Lung (tissue), 12 donors: Measurements from ENCODE around the gene KCTD8. TPM values are rescaled to one million over a fixed set of nuclear protein-coding genes. Genes with fewer than 3 reads are reported as not detected.
"Not testable (repeated sequence)": the region's sequence is repeated elsewhere in the genome, so short reads cannot be mapped to it uniquely, and the experiment has no call there.

Experiments
- ATAC-seq: fragments of 200-7000 bp; cut with Tn5 transposase; one replicate; pipeline ENCODE4 v1.9.1; 2020; ENCODE audit warnings: moderate number of reproducible peaks; ENCODE audit not compliant: insufficient read depth, low FRiP score
- DNase-seq, 3 donors: peaks; one replicate each; pipeline ENCODE4 v3.0.0-alpha.2; 2013 to 2017
- H3K27ac ChIP-seq, 2 donors: one replicate each; pipeline ENCODE4 v1.5.1; 2013; ENCODE audit warnings: mild to moderate bottlenecking in 2 of 2, moderate library complexity in 2 of 2, control low read depth in 1 of 2, inconsistent platforms in 1 of 2, low read depth in 1 of 2, low read length in 1 of 2
- H3K27me3 ChIP-seq, 3 donors: one replicate each; pipeline ENCODE4 v1.5.1; 2013; ENCODE audit warnings: low read length in 2 of 3; ENCODE audit not compliant: control insufficient read depth in 3 of 3, insufficient read depth in 3 of 3
- H3K36me3 ChIP-seq, 4 donors: one replicate each; pipeline ENCODE4 v1.5.1; 2013; ENCODE audit warnings: low read length in 4 of 4, mild to moderate bottlenecking in 1 of 4, moderate library complexity in 1 of 4; ENCODE audit not compliant: control insufficient read depth in 4 of 4, insufficient read depth in 4 of 4
- H3K4me1 ChIP-seq, 5 donors: one replicate each; pipeline ENCODE4 v1.5.1; 2013; ENCODE audit warnings: low read length in 5 of 5, mild to moderate bottlenecking in 2 of 5, moderate library complexity in 1 of 5; ENCODE audit not compliant: control insufficient read depth in 5 of 5, insufficient read depth in 5 of 5
- H3K4me3 ChIP-seq: one replicate; pipeline ENCODE4 v1.5.1; 2013; ENCODE audit warnings: mild to moderate bottlenecking, control low read depth, moderate library complexity
- H3K9ac ChIP-seq, 2 donors: one replicate each; pipeline ENCODE4 v1.5.1; 2013; ENCODE audit warnings: low read length in 2 of 2, control low read depth in 1 of 2; ENCODE audit not compliant: insufficient read depth in 1 of 2
- H3K9me3 ChIP-seq, 4 donors: one replicate each; pipeline ENCODE4 v1.5.1; 2013; ENCODE audit warnings: low read length in 3 of 4, mild to moderate bottlenecking in 1 of 4, moderate library complexity in 1 of 4; ENCODE audit not compliant: control insufficient read depth in 4 of 4, insufficient read depth in 3 of 4
- CTCF ChIP-seq: IDR thresholded peaks from 2 replicates; pipeline ENCODE4 v1.5.1; 2012; ENCODE audit warnings: mild to moderate bottlenecking; ENCODE audit errors: control extremely low read depth, extremely low read depth
- WGBS, 2 donors: extraction: QIAGEN DNeasy Blood & Tissue Kit; methylation state at CpG; one replicate each; pipeline ENCODE4 v1.1.7; 2013; 5-methylcytosine and 5-hydroxymethylcytosine counted together
- polyA plus RNA-seq, 2 donors: library from polyadenylated mRNA; stranded (reverse); fragments of 200-250 nt; gene quantifications; one replicate each; pipeline ENCODE4 v1.2.1, GENCODE V29; 2013
- total RNA-seq, 2 donors: library from RNA; depleted of rRNA in 1 of 2; stranded (reverse); fragments of >200 nt in 1 of 2; gene quantifications; one replicate each; pipeline ENCODE4 v1.2.1, GENCODE V29; 2014 to 2021
- donor health status: control.
- donor health status: control.
- donor health status: Bipolar disorder and iron deficiency.
- donor health status: healthy.
- donor health status: DM: yes; HTN: yes; CAD: no.

The KCTD8 gene
- total and polyA plus RNA-seq, 4 donors = 0.02 to 0.17 (median 0.10) TPM

GRCh38 chr4:44186096-44186849, 262.3 kb downstream of the KCTD8 start:
- ATAC-seq (no peak), DNase-seq (no peak)
- H3K36me3 ChIP-seq = no peaks in the 10 kb centered on the region
- WGBS, 2 donors = 85 to 87% methylated on average over 23 of the region's 23 CpGs
- no peak overlapping the region for H3K4me3 ChIP-seq
- no peak overlapping the region for H3K9ac ChIP-seq
- no peaks in the 10 kb centered on the region for H3K4me1 ChIP-seq
- TF ChIP-seq CTCF = no peak
- no peak overlapping the region for H3K27ac ChIP-seq
- no peaks in the 10 kb centered on the region for H3K27me3 ChIP-seq
- H3K9me3 ChIP-seq = no peaks in the 10 kb centered on the region

- not testable (repeated sequence) for H3K9me3 ChIP-seq, DNase-seq, ATAC-seq, H3K4me1 ChIP-seq, H3K9ac ChIP-seq, H3K27me3 ChIP-seq, H3K36me3 ChIP-seq, H3K4me3 ChIP-seq, H3K27ac ChIP-seq
- WGBS, 2 donors = 96% methylated on average over 51 to 54 of the region's 54 CpGs
Observed at GRCh38 chr4:44181491-44182349, 266.9 kb downstream of the KCTD8 start.

- WGBS, 2 donors = 95 to 96% methylated on average over 14 to 27 of the region's 27 CpGs
Observed at GRCh38 chr4:44167766-44168165, 280.8 kb downstream of the KCTD8 start.

GRCh38 chr4:44165938-44166337, 282.7 kb downstream of the KCTD8 start:
- Histone ChIP-seq H3K36me3 (no peaks in the 10 kb centered on the region), H3K27ac (no peak overlapping the region), H3K9ac (no peak overlapping the region), H3K9me3 (peaks cover 0 to 2% (median 0%) of the 10 kb centered on the region in 4 donors), H3K27me3 (no peaks in the 10 kb centered on the region), H3K4me3 (no peak overlapping the region), H3K4me1 (no peaks in the 10 kb centered on the region)
- ATAC-seq (no peak), DNase-seq (no peak)
- no peak for TF ChIP-seq CTCF
- 77 to 88% methylated on average over 1 of the region's 1 CpG for WGBS, 2 donors

More at GRCh38 chr4:44167766-44168165, 280.8 kb downstream of the KCTD8 start:
- not testable (repeated sequence) for H3K27ac ChIP-seq, DNase-seq, H3K36me3 ChIP-seq, H3K27me3 ChIP-seq, H3K4me3 ChIP-seq, H3K4me1 ChIP-seq, H3K9ac ChIP-seq, ATAC-seq, H3K9me3 ChIP-seq
